ENCODE data around the gene FAM20C.

DNA sequence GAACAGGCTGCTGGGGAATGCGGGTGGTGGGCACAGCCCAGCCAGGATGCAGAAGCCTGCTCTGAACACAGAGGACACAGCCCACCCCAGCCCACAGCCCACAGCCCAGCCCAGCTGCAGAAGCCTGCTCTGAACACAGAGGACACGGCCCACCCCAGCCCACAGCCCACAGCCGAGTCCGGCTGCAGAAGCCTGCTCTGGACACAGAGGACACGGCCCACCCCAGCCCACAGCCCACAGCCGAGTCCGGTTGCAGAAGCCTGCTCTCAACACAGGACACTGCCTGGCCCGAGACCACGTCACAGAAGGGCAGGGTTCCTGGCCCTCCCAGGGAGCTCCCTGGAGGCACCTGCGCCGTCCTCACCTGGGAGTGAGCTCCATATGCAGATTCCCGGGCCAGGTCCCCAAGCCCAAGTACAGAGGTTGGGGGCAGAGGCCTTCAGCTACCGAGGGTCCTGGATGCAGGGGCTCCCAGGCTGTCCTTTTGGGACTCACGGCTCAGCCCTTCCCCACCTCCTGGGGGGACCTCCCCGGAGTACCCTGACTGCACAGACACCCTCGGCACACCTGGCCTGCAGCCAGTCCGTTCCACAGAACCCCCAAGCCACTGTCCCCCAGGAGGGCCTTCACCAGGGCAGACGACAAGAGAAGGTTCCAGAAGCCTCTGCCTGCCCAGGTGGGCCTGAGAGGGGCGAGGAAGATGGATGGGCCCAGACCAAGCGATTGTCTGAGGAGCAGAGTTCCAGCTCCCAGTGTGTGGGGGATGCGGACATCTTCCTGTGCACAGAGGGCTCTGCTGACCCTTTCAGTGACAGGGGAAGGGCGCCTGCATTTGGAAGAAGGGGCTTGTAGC lies 73.9 kb downstream of the FAM20C start:
- TF ChIP-seq, protein P1, sequence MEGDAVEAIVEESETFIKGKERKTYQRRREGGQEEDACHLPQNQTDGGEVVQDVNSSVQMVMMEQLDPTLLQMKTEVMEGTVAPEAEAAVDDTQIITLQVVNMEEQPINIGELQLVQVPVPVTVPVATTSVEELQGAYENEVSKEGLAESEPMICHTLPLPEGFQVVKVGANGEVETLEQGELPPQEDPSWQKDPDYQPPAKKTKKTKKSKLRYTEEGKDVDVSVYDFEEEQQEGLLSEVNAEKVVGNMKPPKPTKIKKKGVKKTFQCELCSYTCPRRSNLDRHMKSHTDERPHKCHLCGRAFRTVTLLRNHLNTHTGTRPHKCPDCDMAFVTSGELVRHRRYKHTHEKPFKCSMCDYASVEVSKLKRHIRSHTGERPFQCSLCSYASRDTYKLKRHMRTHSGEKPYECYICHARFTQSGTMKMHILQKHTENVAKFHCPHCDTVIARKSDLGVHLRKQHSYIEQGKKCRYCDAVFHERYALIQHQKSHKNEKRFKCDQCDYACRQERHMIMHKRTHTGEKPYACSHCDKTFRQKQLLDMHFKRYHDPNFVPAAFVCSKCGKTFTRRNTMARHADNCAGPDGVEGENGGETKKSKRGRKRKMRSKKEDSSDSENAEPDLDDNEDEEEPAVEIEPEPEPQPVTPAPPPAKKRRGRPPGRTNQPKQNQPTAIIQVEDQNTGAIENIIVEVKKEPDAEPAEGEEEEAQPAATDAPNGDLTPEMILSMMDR (IDR thresholded peaks at IDR 0.05), result no peak
- TF ChIP-seq POLR2AphosphoS5 (IDR thresholded peaks at IDR 0.05) (no peak), POLR2A (IDR thresholded peaks at IDR 0.05) (no peak)

All from suprapubic skin (tissue), 4 donors.